ENCODE data around the gene MB.

Gene MB

GRCh38 chr22:35642305-35642741 lies 25.2 kb upstream of the MB start:
- Histone ChIP-seq H3K9me3 (ENCODE audit: severe bottlenecking) (no peaks in the 10 kb centered on the region), H3K36me3 (no peaks in the 10 kb centered on the region), H3K27ac (no peak overlapping the region), H3K27me3 (ENCODE audit: insufficient read depth, low read depth, severe bottlenecking) (peaks cover 9% of the 10 kb centered on the region), H3K4me3 (ENCODE audit: low read depth, low read length) (no peak overlapping the region)
- no peak for TF ChIP-seq CTCF (IDR thresholded peaks at IDR 0.05; ENCODE audit: low read depth, low read length)
- no peak for DNase-seq

GRCh38 chr22:35641494-35642120 lies 24.5 kb upstream of the MB start:
- Histone ChIP-seq H3K9me3 (ENCODE audit: severe bottlenecking) (no peaks in the 10 kb centered on the region), H3K27ac (no peak overlapping the region), H3K36me3 (no peaks in the 10 kb centered on the region), H3K4me3 (ENCODE audit: low read depth, low read length) (no peak overlapping the region), H3K27me3 (ENCODE audit: insufficient read depth, low read depth, severe bottlenecking) (peaks cover 2% of the 10 kb centered on the region)
- no peak for TF ChIP-seq CTCF (IDR thresholded peaks at IDR 0.05; ENCODE audit: low read depth, low read length)
- DNase-seq = no peak

GRCh38 chr22:35638410-35638809 lies 21.3 kb upstream of the MB start:
- Histone ChIP-seq H3K27ac (no peak overlapping the region), H3K36me3 (no peaks in the 10 kb centered on the region), H3K9me3 (ENCODE audit: severe bottlenecking) (no peaks in the 10 kb centered on the region), H3K4me3 (ENCODE audit: low read depth, low read length) (no peak overlapping the region), H3K27me3 (ENCODE audit: insufficient read depth, low read depth, severe bottlenecking) (no peaks in the 10 kb centered on the region)
- TF ChIP-seq CTCF (IDR thresholded peaks at IDR 0.05; ENCODE audit: low read depth, low read length) = no peak
- DNase-seq = no peak

- no peak overlapping the region for H3K27ac ChIP-seq
- no peak for TF ChIP-seq CTCF (IDR thresholded peaks at IDR 0.05; ENCODE audit: low read depth, low read length)
- H3K9me3 ChIP-seq (ENCODE audit: severe bottlenecking) = no peaks in the 10 kb centered on the region
- DNase-seq = no peak
- no peaks in the 10 kb centered on the region for H3K27me3 ChIP-seq (ENCODE audit: insufficient read depth, low read depth, severe bottlenecking)
- H3K36me3 ChIP-seq = no peaks in the 10 kb centered on the region
- no peak overlapping the region for H3K4me3 ChIP-seq (ENCODE audit: low read depth, low read length)
Observed at GRCh38 chr22:35638001-35638400, 20.9 kb upstream of the MB start.

GRCh38 chr22:35637254-35637653 lies 20.1 kb upstream of the MB start:
- peak; percentile 24 for DNase-seq
- Histone ChIP-seq H3K9me3 (ENCODE audit: severe bottlenecking) (no peaks in the 10 kb centered on the region), H3K27me3 (ENCODE audit: insufficient read depth, low read depth, severe bottlenecking) (no peaks in the 10 kb centered on the region), H3K27ac (no peak overlapping the region), H3K36me3 (no peaks in the 10 kb centered on the region), H3K4me3 (ENCODE audit: low read depth, low read length) (no peak overlapping the region)
- TF ChIP-seq CTCF (IDR thresholded peaks at IDR 0.05; ENCODE audit: low read depth, low read length) = no peak

GRCh38 chr22:35634943-35635540 lies 17.9 kb upstream of the MB start:
- H3K27me3 ChIP-seq (ENCODE audit: insufficient read depth, low read depth, severe bottlenecking) = no peaks in the 10 kb centered on the region
- no peaks in the 10 kb centered on the region for H3K36me3 ChIP-seq
- no peak overlapping the region for H3K4me3 ChIP-seq (ENCODE audit: low read depth, low read length)
- H3K27ac ChIP-seq = no peak overlapping the region; the same call in 1 of the 2 replicates
- DNase-seq = peak; percentile 41
- no peak for TF ChIP-seq CTCF (IDR thresholded peaks at IDR 0.05; ENCODE audit: low read depth, low read length)
- no peaks in the 10 kb centered on the region for H3K9me3 ChIP-seq (ENCODE audit: severe bottlenecking)
